Stimulated activated CD8-positive, alpha-beta memory T cell treated with anti-CD3 and anti-CD28 coated beads, Interleukin-7, amount 100 ng/mL, for 1 hour (primary cell): Measurements from ENCODE around the gene TBC1D3B.
"Not testable (repeated sequence)": the region's sequence is repeated elsewhere in the genome, so short reads cannot be mapped to it uniquely, and the experiment has no call there.

ENCODE experiments used
- DNase-seq, 2 donors: peaks; one replicate each; pipeline ENCODE4 v3.0.0-alpha.2; 2020; ENCODE audit warnings: low read depth in 2 of 2

TBC1D3B gene

GRCh38 chr17:36201102-36201501, 24.7 kb upstream of the TBC1D3B start:
- not testable (repeated sequence) for DNase-seq

GRCh38 chr17:36198831-36199465, 22.5 kb upstream of the TBC1D3B start:
- no peak for DNase-seq

DNA sequence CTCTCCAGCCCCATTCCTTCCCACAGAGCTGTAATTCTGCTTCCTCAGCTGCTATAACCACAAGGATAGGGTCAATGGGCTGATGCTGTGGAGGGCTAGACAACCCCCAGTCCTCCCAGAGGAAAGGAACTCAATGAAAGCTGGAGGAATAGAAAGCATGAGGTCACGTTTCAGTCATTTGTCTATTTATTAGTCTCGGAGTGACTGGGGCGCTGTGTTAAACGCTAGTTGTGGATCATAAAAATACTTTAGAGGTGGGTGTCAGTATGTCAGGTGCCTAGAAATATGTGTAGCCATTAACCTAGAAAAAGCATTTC, 20.9 kb upstream of the TBC1D3B start:
- no peak for DNase-seq

DNA sequence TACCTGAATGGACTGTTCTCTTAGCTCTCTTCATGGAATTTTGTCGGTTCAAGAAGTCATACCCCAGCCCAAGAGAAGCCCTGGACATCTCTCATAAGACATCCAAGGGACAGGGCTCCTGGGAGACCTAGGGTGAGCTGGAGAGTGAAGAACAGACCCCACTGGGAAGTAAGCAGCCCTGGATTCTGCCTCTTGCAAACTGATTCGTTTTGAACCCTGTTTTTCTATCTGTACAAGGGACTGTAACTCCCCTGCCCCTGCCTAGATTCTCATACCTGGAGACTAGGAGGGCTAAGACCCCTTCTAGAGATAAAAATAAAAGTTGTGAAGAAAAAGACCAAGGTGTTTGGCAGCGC, 19.7 kb upstream of the TBC1D3B start:
- no peak for DNase-seq

- DNase-seq = no peak
These were observed 19.1 kb upstream of the TBC1D3B start for GRCh38 chr17:36195434-36196130.

- not testable (repeated sequence) for DNase-seq
These were observed 18.5 kb upstream of the TBC1D3B start for GRCh38 chr17:36194832-36195433.

DNA sequence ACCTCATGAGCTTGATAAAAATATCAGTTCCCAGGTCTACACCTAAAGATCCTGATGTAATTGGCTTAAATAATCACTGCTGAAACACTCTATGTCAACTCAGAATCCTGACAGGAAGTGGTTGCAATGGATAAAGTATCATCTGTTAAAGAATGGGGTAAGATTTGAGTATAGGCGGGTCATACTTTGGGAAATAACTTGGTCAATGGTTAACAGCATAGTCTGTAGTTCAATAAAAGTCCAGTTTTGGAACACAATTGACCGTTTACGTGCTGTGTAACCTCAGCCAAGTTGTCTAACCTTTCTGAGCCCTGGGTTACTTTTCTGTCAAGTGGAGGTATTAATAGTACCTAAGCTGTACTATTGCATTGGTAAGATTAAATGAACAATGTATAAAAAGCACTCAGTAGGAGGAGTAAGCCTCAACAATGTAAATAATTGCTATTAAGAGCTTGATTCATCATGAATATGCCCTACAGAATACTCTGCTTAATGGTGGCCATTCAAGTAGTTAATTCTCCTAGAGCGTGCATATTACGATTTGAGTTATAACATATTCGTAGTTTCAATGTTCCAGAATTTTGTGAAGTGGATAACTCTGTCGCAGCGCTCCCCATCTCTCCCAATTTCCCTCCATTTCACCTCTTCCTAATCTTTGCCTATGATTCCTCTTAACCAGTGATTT, 17.9 kb upstream of the TBC1D3B start:
- DNase-seq = not testable (repeated sequence)

GRCh38 chr17:36193216-36193775, 16.9 kb upstream of the TBC1D3B start:
- no peak for DNase-seq

DNA sequence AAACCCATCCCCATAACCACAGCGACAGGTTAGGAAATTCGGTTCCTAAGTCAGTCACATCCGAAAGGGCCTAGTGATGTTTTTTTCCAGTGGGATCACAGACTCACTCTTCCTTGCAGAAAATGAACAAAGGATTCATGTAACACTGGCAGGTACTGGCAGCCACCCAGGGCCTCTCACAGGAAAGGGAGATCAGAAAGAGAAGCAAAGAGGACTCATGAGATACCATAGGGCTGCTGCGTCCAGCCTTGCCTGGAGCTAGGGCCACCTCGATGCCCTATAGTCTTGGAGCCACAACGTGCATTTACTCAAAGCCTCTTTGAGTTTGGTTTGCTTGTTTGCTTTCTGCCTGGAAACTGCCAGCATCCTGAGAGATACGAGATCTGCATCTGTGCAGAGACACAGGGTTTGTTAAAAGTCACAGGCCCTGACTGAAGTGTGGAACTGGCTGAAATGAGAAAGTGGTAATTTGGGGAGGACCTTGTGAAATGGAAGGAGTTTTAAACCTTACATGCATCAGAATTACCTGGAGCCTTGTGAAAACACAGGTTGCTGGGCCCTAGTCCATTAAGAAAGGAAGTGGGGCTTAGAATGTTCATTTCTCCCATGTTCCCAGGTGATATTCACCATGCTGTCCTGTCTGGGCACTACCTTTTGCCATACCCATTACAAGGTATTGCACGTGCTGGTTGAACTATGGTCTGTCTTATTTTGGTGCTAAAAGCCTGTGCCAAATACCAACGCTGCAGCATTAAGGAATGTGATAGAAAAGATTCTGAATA, 14.3 kb upstream of the TBC1D3B start:
- DNase-seq = not testable (repeated sequence)

GRCh38 chr17:36189993-36190392, 13.6 kb upstream of the TBC1D3B start:
- DNase-seq = not testable (repeated sequence)

DNA sequence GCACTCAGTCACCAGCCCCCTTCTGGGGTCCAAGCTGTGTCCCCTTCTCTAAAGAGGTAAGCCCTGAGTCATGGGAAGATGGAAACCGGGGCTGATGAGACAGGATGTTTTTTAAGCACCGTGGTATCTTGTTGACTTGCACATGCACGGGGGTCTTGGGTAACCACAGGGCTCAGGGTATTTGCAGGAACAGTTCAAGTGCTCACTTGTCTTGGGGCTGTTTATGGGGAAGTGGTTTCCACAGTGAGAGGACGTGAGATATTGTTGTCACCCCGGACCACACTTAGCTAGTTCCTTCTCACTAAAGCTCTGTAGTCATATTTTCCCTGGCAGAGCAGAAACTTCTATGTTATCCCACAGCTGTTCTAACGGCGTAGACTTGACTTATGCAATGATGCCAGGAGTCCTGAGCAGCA, 12.5 kb upstream of the TBC1D3B start:
- no peak for DNase-seq

GRCh38 chr17:36187943-36188665, 11.7 kb upstream of the TBC1D3B start:
- DNase-seq = not testable (repeated sequence)

DNA sequence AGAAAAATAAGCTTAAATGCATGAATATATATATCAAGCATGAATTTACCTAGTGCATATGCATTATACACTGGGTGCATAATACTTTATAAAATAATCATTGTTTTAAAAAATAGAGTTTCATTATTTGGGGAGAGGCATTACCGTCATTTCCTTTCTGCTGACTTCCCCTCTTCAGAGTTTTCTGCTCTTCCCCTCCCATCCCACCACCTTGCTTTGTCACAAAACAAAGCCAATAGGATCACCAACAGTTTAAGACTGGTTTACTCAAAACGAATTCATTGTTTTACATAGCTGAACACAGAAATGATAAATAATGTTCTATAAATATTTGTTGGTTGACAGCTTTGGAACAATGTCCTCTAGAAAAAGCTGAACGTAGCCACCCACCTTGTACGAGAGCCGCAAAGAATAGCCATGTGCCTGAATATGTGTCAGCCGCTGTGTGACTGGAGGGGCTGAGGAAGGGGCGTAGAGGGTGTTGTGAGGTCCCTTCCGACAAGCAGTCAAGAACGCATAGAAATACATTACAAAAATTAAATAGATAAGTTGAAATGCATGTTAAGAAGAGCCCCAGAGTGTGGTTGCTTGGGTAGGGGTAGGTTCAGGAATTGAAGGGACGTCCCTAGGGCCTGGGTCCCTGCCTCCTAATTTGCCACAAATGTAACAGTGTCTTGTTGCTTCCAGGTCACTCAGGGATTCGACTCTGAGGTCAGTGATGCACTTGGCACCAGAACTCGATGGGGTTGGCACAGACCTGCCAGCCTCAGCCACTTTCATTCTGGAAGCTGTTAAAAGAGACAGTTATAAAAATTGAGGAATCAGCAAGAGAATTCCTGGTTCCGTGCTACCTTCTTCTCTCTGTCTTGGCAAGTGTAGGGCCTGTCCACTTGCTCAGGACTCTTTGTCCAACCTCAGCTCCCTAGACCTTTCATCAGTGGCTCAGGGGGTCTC, 10.7 kb upstream of the TBC1D3B start:
- DNase-seq = not testable (repeated sequence)

- DNase-seq = no peak
These were observed 9.0 kb upstream of the TBC1D3B start for GRCh38 chr17:36185416-36185815.

DNA sequence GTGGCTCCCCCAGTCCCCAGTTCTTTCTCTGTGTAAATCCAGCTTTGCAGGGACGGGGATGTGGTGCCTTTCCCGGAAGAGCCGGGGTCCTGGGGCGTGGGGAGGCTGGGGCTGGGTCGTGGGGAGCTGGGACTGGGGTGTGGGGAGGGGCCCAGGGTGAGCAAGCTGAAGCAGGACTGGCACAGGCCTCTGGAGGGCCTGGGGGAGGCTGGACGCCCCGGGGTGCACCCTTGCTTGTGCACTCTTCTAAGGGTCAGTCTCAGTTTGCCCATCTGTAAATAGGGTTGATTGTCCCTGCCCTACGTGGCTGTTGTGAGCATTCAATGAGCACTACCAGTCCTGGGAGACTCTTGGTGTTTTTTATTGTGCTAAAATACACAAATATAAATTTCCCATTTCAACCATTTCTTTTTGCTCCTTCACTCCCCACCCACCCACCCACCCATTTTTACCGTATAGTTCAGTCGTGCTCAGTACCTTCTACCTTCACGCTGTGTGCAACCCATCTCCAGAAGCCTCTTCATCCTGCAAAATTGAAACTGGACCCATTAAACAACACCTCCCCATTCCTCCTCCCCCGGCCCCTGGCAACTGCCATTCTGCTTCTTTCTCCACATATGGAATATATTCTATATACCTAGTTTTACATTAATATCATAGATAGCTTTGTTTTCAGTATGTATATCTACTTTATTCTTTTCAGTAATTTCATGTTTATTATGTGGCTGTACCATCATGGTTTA, 7.8 kb upstream of the TBC1D3B start:
- DNase-seq = no peak

- no peak for DNase-seq
These were observed 6.8 kb upstream of the TBC1D3B start for GRCh38 chr17:36183001-36183971.

GRCh38 chr17:36182176-36183000, 6.0 kb upstream of the TBC1D3B start:
- no peak for DNase-seq
